GM12878 (cell line): ENCODE results near the gene GJC3.
"Not testable (repeated sequence)": the region's sequence is repeated elsewhere in the genome, so short reads cannot be mapped to it uniquely, and the experiment has no call there.

Source experiments
- TARDBP ChIP-seq: IDR thresholded peaks from 2 replicates; pipeline ENCODE4 v1.6.1; 2016; ENCODE audit warnings: borderline replicate concordance
- ZNF274 ChIP-seq: IDR thresholded peaks from one replicate; pipeline ENCODE4 v1.8.0; 2011; ENCODE audit not compliant: insufficient read length, insufficient read depth

- not testable (repeated sequence) for TF ChIP-seq TARDBP, ZNF274
Measured at GRCh38 chr7:99969813-99970212, 40.4 kb upstream of the GJC3 start.
